Keratinocyte (primary cell): ENCODE results near the gene GPR63. TPM values are rescaled to one million over a fixed set of nuclear protein-coding genes. Genes with fewer than 3 reads are reported as not detected.

Experiments
- DNase-seq: peaks from one replicate; pipeline ENCODE4 v3.0.0-alpha.2; 2011; ENCODE audit warnings: low read depth, missing footprints, low spot score
- FAIRE-seq: peaks from 2 replicates; lab custom pipeline; 2011; peaks lifted over from hg19 to GRCh38; lab: Jason Lieb, UNC
- H2AFZ ChIP-seq: 2 replicates; pipeline ENCODE4 v1.6.0; 2012; ENCODE audit warnings: low read length, control low read depth, inconsistent platforms; ENCODE audit not compliant: control insufficient read depth
- H3K27ac ChIP-seq: 2 replicates; pipeline ENCODE4 v1.5.1; 2011; ENCODE audit warnings: low read length; ENCODE audit not compliant: control insufficient read depth, insufficient read depth
- H3K27me3 ChIP-seq: 3 replicates; pipeline ENCODE4 v1.6.0; 2011; ENCODE audit warnings: low read length; ENCODE audit not compliant: control insufficient read depth, insufficient read depth; ENCODE audit errors: extremely low read depth
- H3K36me3 ChIP-seq, 2 experiments: 2 replicates in 1 of 2; 3 replicates in 1 of 2; pipeline ENCODE4 v1.5.1; 2011; ENCODE audit warnings: low read length in 2 of 2, mild to moderate bottlenecking in 1 of 2; ENCODE audit not compliant: control insufficient read depth in 2 of 2, insufficient read depth in 2 of 2; ENCODE audit errors: extremely low read depth in 1 of 2
- H3K4me1 ChIP-seq: 3 replicates; pipeline ENCODE4 v1.5.1; 2011; ENCODE audit warnings: low read length; ENCODE audit not compliant: control insufficient read depth, insufficient read depth; ENCODE audit errors: extremely low read depth
- H3K4me2 ChIP-seq: 3 replicates; pipeline ENCODE4 v1.6.0; 2011; ENCODE audit warnings: low read depth, low read length; ENCODE audit not compliant: control insufficient read depth, insufficient read depth; ENCODE audit errors: extremely low read depth
- H3K4me3 ChIP-seq, 3 experiments: fragments of 200-600 bp in 1 of 3; sonication (generic) in 1 of 3; 2 replicates in 2 of 3; 3 replicates in 1 of 3; pipeline ENCODE4 v1.5.1; 2011 to 2016; ENCODE audit warnings: low read length in 3 of 3, mild to moderate bottlenecking in 3 of 3, control low read depth in 2 of 3, inconsistent platforms in 1 of 3, low read depth in 1 of 3, mixed read lengths in 1 of 3, mixed run types in 1 of 3, moderate library complexity in 1 of 3; ENCODE audit not compliant: control insufficient read depth in 2 of 3, insufficient read depth in 2 of 3; ENCODE audit errors: extremely low read depth in 1 of 3
- H3K79me2 ChIP-seq: 2 replicates; pipeline ENCODE4 v1.6.0; 2012; ENCODE audit warnings: low read length; ENCODE audit not compliant: control insufficient read depth, insufficient read depth
- H3K9ac ChIP-seq: 3 replicates; pipeline ENCODE4 v1.6.0; 2011; ENCODE audit warnings: low read length; ENCODE audit not compliant: control insufficient read depth, insufficient read depth; ENCODE audit errors: extremely low read depth
- H3K9me1 ChIP-seq: 3 replicates; pipeline ENCODE4 v1.6.0; 2011; ENCODE audit warnings: low read length; ENCODE audit not compliant: control insufficient read depth, insufficient read depth; ENCODE audit errors: extremely low read depth
- H3K9me3 ChIP-seq: 2 replicates; pipeline ENCODE4 v1.5.1; 2012; ENCODE audit warnings: low read depth, low read length; ENCODE audit not compliant: control insufficient read depth
- H4K20me1 ChIP-seq: 3 replicates; pipeline ENCODE4 v1.6.0; 2011; ENCODE audit warnings: low read length; ENCODE audit not compliant: control insufficient read depth, insufficient read depth; ENCODE audit errors: extremely low read depth
- CTCF ChIP-seq, 3 experiments: IDR thresholded peaks in 1 of 3; conservative IDR thresholded peaks in 1 of 3; optimal IDR thresholded peaks in 1 of 3; 2 replicates in 2 of 3; 3 replicates in 1 of 3; pipeline versions ENCODE3 to v1.5.1; 2011; ENCODE audit warnings: low read length in 3 of 3, mild to moderate bottlenecking in 3 of 3, moderate library complexity in 2 of 3, control low read depth in 1 of 3, inconsistent platforms in 1 of 3; ENCODE audit not compliant: insufficient read depth in 2 of 3; ENCODE audit errors: extremely low read depth in 1 of 3
- EZH2 ChIP-seq: IDR thresholded peaks from one replicate; pipeline ENCODE4 v1.6.1; 2012; ENCODE audit warnings: inconsistent platforms, mild to moderate bottlenecking, low read length, moderate library complexity
- dilution Hi-C: fragments of 300-500 bp; cut with MboI; formaldehyde crosslinking; loops from one replicate; pipeline ENCODE4 v1.7.0; 2020; ENCODE audit warnings: low sequenced_read_pairs; ENCODE audit not compliant: extremely low pct_ligation_motif_present
- polyA plus RNA-seq, 5 experiments: library from polyadenylated mRNA; depleted of rRNA in 3 of 5; stranded (reverse) in 3 of 5; stranded (forward) in 1 of 5; unstranded in 1 of 5; fragments of >200 nt; gene quantifications; 1 replicate in 1 of 5; 2 replicates in 3 of 5; 3 replicates in 1 of 5; pipeline versions ENCODE4 v1.2.1 to v1.2.3, GENCODE V29; 2011 to 2012; ENCODE audit warnings: missing spikeins in 2 of 5, low read depth in 1 of 5, low replicate concordance in 1 of 5

GPR63 gene
- polyA plus RNA-seq, 1 donor (not counting 4 experiments of a cell fraction or from before 2014, with no cell fraction given), result 1.9 TPM

- no peak overlapping the region for H3K4me2 ChIP-seq
- H3K4me3 ChIP-seq, result no peak overlapping the region
- H4K20me1 ChIP-seq, result no peaks in the 10 kb centered on the region
- TF ChIP-seq CTCF (optimal IDR thresholded peaks at IDR 0.05 in 1 of 3, IDR thresholded peaks at IDR 0.05 in 1 of 3, conservative IDR thresholded peaks at IDR 0.05 in 1 of 3; ENCODE audit: extremely low read depth in 1 of 3, insufficient read depth in 2 of 3, low read length in 3 of 3), result no peak
- no peak for TF ChIP-seq EZH2
- no peaks in the 10 kb centered on the region for H3K4me1 ChIP-seq
- no peaks in the 10 kb centered on the region for H3K27me3 ChIP-seq
- DNase-seq (no peak), FAIRE-seq (no peak)
- H3K27ac ChIP-seq, result no peak overlapping the region
- no peak overlapping the region for H3K9ac ChIP-seq
- no peaks in the 10 kb centered on the region for H3K79me2 ChIP-seq
- no peak overlapping the region for H2AFZ ChIP-seq
- no peaks in the 10 kb centered on the region for H3K9me3 ChIP-seq
- H3K9me1 ChIP-seq, result no peaks in the 10 kb centered on the region
- H3K36me3 ChIP-seq, result no peaks in the 10 kb centered on the region
- dilution Hi-C loops, result no loop called here
Measured at GRCh38 chr6:96861588-96861987, 24.3 kb upstream of the GPR63 start.

- dilution Hi-C loops, result no loop called here
Measured at GRCh38 chr6:96856856-96857255, 19.6 kb upstream of the GPR63 start.

More at GRCh38 chr6:96856856-96857255, 19.6 kb upstream of the GPR63 start:
- Histone ChIP-seq H3K27ac (no peak overlapping the region), H3K9me3 (no peaks in the 10 kb centered on the region), H3K9me1 (no peaks in the 10 kb centered on the region), H3K79me2 (no peaks in the 10 kb centered on the region), H3K4me1 (no peaks in the 10 kb centered on the region), H2AFZ (no peak overlapping the region), H3K4me2 (no peak overlapping the region), H3K4me3 (no peak overlapping the region), H4K20me1 (no peaks in the 10 kb centered on the region), H3K36me3 (no peaks in the 10 kb centered on the region), H3K27me3 (no peaks in the 10 kb centered on the region), H3K9ac (no peak overlapping the region)
- FAIRE-seq (no peak), DNase-seq (no peak)
- TF ChIP-seq EZH2 (no peak), CTCF (optimal IDR thresholded peaks at IDR 0.05 in 1 of 3, IDR thresholded peaks at IDR 0.05 in 1 of 3, conservative IDR thresholded peaks at IDR 0.05 in 1 of 3; ENCODE audit: extremely low read depth in 1 of 3, insufficient read depth in 2 of 3, low read length in 3 of 3) (no peak)
